ENCODE measurements around the gene CDH13.

CDH13 gene

DNA sequence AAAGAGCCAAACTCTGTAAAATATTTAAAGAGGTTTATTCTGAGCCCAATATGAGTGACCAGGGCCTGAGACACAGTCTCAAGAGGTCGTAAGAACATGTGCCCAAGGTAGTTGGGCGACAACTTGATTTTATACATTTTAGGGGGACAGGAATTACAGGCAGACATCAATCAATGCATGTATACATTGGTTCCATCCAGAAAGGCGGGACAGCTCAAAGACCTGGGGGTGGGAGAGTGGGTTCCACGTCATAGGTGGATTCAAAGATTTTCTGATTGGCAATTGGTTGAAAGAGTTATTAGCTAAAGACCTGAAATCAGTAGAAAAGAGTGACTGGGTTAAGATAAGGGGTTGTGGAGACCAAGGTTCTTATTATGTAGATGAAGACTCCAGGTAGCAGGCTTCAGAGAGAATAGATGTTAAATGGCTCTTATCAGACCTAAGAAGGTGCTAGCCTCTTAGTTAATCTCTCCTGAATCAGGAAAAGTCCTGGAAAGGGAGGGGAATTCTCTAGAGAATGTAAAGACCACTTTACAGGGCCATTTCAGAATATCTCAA, 1213.4 kb downstream of the CDH13 start:
- ATAC-seq = no peak

DNA sequence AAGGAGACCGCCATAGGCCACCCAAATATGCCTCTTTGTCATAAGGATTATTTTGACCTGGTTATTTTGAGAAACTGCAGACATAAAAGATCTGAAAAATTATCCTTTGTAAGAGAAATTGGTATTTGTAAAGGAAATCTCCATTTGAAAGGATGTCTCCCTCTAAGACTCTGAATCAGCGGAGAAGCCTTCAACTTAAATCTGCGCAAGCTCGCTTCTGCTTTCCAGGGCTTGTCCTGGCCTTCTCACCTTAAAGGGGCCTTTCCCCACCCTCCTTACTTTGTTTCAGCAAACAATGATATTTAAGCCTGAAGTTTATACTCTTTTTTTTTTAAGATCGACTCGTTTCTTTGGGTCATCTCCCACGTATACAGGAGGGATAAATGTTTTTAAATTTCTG, 1215.5 kb downstream of the CDH13 start:
- TF ChIP-seq, protein P1, sequence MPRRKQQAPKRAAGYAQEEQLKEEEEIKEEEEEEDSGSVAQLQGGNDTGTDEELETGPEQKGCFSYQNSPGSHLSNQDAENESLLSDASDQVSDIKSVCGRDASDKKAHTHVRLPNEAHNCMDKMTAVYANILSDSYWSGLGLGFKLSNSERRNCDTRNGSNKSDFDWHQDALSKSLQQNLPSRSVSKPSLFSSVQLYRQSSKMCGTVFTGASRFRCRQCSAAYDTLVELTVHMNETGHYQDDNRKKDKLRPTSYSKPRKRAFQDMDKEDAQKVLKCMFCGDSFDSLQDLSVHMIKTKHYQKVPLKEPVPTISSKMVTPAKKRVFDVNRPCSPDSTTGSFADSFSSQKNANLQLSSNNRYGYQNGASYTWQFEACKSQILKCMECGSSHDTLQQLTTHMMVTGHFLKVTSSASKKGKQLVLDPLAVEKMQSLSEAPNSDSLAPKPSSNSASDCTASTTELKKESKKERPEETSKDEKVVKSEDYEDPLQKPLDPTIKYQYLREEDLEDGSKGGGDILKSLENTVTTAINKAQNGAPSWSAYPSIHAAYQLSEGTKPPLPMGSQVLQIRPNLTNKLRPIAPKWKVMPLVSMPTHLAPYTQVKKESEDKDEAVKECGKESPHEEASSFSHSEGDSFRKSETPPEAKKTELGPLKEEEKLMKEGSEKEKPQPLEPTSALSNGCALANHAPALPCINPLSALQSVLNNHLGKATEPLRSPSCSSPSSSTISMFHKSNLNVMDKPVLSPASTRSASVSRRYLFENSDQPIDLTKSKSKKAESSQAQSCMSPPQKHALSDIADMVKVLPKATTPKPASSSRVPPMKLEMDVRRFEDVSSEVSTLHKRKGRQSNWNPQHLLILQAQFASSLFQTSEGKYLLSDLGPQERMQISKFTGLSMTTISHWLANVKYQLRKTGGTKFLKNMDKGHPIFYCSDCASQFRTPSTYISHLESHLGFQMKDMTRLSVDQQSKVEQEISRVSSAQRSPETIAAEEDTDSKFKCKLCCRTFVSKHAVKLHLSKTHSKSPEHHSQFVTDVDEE (CRISPR knock-in tag; IDR thresholded peaks at IDR 0.05) = no peak
- TF ChIP-seq ZNF8 (CRISPR knock-in tag; IDR thresholded peaks at IDR 0.05) (no peak), ISL1 (CRISPR knock-in tag; IDR thresholded peaks at IDR 0.05) (no peak), CSDC2 (CRISPR knock-in tag; IDR thresholded peaks at IDR 0.05) (no peak), PPARA (CRISPR knock-in tag; IDR thresholded peaks at IDR 0.05; ENCODE audit: borderline replicate concordance) (no peak), SNAI2 (CRISPR knock-in tag; IDR thresholded peaks at IDR 0.05) (no peak), RARB (CRISPR knock-in tag; IDR thresholded peaks at IDR 0.05) (no peak), ZFP30 (CRISPR knock-in tag; IDR thresholded peaks at IDR 0.05) (no peak), ARNTL (CRISPR knock-in tag; IDR thresholded peaks at IDR 0.05; ENCODE audit: borderline replicate concordance, low read depth) (no peak), ZC3H10 (CRISPR knock-in tag; IDR thresholded peaks at IDR 0.05) (no peak), TCF4 (CRISPR knock-in tag; IDR thresholded peaks at IDR 0.05; ENCODE audit: borderline replicate concordance) (no peak), ESRRG (CRISPR knock-in tag; IDR thresholded peaks at IDR 0.05) (no peak), GLIS3 (CRISPR knock-in tag; IDR thresholded peaks at IDR 0.05) (no peak), OSR1 (CRISPR knock-in tag; IDR thresholded peaks at IDR 0.05) (no peak), BACH2 (CRISPR knock-in tag; IDR thresholded peaks at IDR 0.05; ENCODE audit: borderline replicate concordance) (no peak), ZNF565 (CRISPR knock-in tag; conservative IDR thresholded peaks at IDR 0.05; ENCODE audit: low read depth) (no peak)
- TF ChIP-seq, protein P2, sequence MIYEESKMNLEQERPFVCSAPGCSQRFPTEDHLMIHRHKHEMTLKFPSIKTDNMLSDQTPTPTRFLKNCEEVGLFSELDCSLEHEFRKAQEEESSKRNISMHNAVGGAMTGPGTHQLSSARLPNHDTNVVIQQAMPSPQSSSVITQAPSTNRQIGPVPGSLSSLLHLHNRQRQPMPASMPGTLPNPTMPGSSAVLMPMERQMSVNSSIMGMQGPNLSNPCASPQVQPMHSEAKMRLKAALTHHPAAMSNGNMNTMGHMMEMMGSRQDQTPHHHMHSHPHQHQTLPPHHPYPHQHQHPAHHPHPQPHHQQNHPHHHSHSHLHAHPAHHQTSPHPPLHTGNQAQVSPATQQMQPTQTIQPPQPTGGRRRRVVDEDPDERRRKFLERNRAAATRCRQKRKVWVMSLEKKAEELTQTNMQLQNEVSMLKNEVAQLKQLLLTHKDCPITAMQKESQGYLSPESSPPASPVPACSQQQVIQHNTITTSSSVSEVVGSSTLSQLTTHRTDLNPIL (CRISPR knock-in tag; IDR thresholded peaks at IDR 0.05; ENCODE audit: low read depth) = no peak
- TF ChIP-seq, protein P3, sequence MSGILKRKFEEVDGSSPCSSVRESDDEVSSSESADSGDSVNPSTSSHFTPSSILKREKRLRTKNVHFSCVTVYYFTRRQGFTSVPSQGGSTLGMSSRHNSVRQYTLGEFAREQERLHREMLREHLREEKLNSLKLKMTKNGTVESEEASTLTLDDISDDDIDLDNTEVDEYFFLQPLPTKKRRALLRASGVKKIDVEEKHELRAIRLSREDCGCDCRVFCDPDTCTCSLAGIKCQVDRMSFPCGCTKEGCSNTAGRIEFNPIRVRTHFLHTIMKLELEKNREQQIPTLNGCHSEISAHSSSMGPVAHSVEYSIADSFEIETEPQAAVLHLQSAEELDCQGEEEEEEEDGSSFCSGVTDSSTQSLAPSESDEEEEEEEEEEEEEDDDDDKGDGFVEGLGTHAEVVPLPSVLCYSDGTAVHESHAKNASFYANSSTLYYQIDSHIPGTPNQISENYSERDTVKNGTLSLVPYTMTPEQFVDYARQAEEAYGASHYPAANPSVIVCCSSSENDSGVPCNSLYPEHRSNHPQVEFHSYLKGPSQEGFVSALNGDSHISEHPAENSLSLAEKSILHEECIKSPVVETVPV (CRISPR knock-in tag; IDR thresholded peaks at IDR 0.05) = no peak
- TF ChIP-seq, protein P4, sequence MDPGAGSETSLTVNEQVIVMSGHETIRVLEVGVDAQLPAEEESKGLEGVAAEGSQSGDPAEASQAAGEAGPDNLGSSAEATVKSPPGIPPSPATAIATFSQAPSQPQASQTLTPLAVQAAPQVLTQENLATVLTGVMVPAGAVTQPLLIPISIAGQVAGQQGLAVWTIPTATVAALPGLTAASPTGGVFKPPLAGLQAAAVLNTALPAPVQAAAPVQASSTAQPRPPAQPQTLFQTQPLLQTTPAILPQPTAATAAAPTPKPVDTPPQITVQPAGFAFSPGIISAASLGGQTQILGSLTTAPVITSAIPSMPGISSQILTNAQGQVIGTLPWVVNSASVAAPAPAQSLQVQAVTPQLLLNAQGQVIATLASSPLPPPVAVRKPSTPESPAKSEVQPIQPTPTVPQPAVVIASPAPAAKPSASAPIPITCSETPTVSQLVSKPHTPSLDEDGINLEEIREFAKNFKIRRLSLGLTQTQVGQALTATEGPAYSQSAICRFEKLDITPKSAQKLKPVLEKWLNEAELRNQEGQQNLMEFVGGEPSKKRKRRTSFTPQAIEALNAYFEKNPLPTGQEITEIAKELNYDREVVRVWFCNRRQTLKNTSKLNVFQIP (CRISPR knock-in tag; IDR thresholded peaks at IDR 0.05; ENCODE audit: borderline replicate concordance, low read depth) = no peak
- TF ChIP-seq, protein P5, sequence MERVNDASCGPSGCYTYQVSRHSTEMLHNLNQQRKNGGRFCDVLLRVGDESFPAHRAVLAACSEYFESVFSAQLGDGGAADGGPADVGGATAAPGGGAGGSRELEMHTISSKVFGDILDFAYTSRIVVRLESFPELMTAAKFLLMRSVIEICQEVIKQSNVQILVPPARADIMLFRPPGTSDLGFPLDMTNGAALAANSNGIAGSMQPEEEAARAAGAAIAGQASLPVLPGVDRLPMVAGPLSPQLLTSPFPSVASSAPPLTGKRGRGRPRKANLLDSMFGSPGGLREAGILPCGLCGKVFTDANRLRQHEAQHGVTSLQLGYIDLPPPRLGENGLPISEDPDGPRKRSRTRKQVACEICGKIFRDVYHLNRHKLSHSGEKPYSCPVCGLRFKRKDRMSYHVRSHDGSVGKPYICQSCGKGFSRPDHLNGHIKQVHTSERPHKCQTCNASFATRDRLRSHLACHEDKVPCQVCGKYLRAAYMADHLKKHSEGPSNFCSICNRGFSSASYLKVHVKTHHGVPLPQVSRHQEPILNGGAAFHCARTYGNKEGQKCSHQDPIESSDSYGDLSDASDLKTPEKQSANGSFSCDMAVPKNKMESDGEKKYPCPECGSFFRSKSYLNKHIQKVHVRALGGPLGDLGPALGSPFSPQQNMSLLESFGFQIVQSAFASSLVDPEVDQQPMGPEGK (CRISPR knock-in tag; IDR thresholded peaks at IDR 0.05; ENCODE audit: borderline replicate concordance) = no peak
- no peak for ATAC-seq

More for the DNA sequence above, 1213.4 kb downstream of the CDH13 start:
- TF ChIP-seq PPARA (CRISPR knock-in tag; IDR thresholded peaks at IDR 0.05; ENCODE audit: borderline replicate concordance) = no peak
- TF ChIP-seq, protein P3 (CRISPR knock-in tag; IDR thresholded peaks at IDR 0.05) = no peak

Data from SK-N-SH treated with all-trans-retinoic acid at 6 μM for 48 hours (cell line).